Measurements from ENCODE around the gene KYAT1. TPM values are rescaled to one million over a fixed set of nuclear protein-coding genes. Genes with fewer than 3 reads are reported as not detected.

KYAT1 gene
- total and polyA plus RNA-seq, 2 of the 8 experiments (the other 6 are each of a cell fraction or from before 2014, with no cell fraction given) = 30.4 to 42.2 TPM

GRCh38 chr9:128881884-128882676 is at the start of gene KYAT1, which contains the start of gene LRRC8A (continued):
- TF ChIP-seq SIN3A (conservative IDR thresholded peaks at IDR 0.05 in 1 of 2, IDR thresholded peaks at IDR 0.05 in 1 of 2; ENCODE audit: low read depth in 1 of 2, low read length in 2 of 2) (peak; percentile 42 to 83; a peak in 2 of 4 replicates), PHF8 (conservative IDR thresholded peaks at IDR 0.05; ENCODE audit: low read depth, low read length) (peak; percentile 91), POLR2AphosphoS5 (IDR thresholded peaks at IDR 0.05; ENCODE audit: low read depth, low read length) (peak; percentile 79), EP300 (IDR thresholded peaks at IDR 0.05; ENCODE audit: borderline replicate concordance in 1 of 2, low read depth in 2 of 2, low read length in 2 of 2) (peak in 1 of 2 experiments; percentile 54; a peak in 1 of 3 replicates), NRF1 (IDR thresholded peaks at IDR 0.05; ENCODE audit: low read depth, low read length) (no peak), TBP (IDR thresholded peaks at IDR 0.05; ENCODE audit: low read depth, low read length) (peak; percentile 11; the same call in 1 of the 2 replicates), ASH2L (IDR thresholded peaks at IDR 0.05; ENCODE audit: low read length) (peak; percentile 82), SUZ12 (IDR thresholded peaks at IDR 0.05; ENCODE audit: low read length) (no peak), GTF2F1 (IDR thresholded peaks at IDR 0.05; ENCODE audit: borderline replicate concordance, low read depth, low read length) (no peak), RAD21 (IDR thresholded peaks at IDR 0.05 in 1 of 2, conservative IDR thresholded peaks at IDR 0.05 in 1 of 2; ENCODE audit: low read depth in 2 of 2, low read length in 2 of 2) (peak in 1 of 2 experiments; percentile 0; a peak in 1 of 4 replicates), JUND (IDR thresholded peaks at IDR 0.05; ENCODE audit: low read length) (peak; percentile 96), NANOG (IDR thresholded peaks at IDR 0.05; ENCODE audit: insufficient read depth, low read depth, low read length, poor library complexity, severe bottlenecking) (peak; percentile 18), YY1 (IDR thresholded peaks at IDR 0.05; ENCODE audit: low read depth, low read length) (peak; percentile 97), CREB1 (IDR thresholded peaks at IDR 0.05) (peak; percentile 96), ATF3 (IDR thresholded peaks at IDR 0.05; ENCODE audit: insufficient read depth, low read depth, low read length) (peak; percentile 58; the same call in 1 of the 2 replicates), HDAC2 (IDR thresholded peaks at IDR 0.05; ENCODE audit: borderline replicate concordance in 1 of 2, low read depth in 2 of 2, low read length in 2 of 2) (peak in 1 of 2 experiments; percentile 7; a peak in 2 of 4 replicates), TAF1 (IDR thresholded peaks at IDR 0.05; ENCODE audit: low read depth, low read length) (peak; percentile 63; the same call in 1 of the 2 replicates), GABPA (IDR thresholded peaks at IDR 0.05; ENCODE audit: borderline replicate concordance, insufficient read depth, low read length) (peak; percentile 82; the same call in 1 of the 2 replicates), RBBP5 (IDR thresholded peaks at IDR 0.05; ENCODE audit: borderline replicate concordance, low read depth, low read length) (peak; percentile 52), RXRA (IDR thresholded peaks at IDR 0.05; ENCODE audit: insufficient read depth, low read depth, low read length) (no peak), SP1 (IDR thresholded peaks at IDR 0.05; ENCODE audit: low read depth, low read length) (peak; percentile 73), RFX5 (IDR thresholded peaks at IDR 0.05; ENCODE audit: borderline replicate concordance, low read depth, low read length) (no peak)

Data from H1 (cell line).